GM21786 (cell line): ENCODE results near the gene IP6K1.
A peak's percentile ranks its signal among the peaks of the same experiment; 100 is the strongest.

Experiments used
- ATAC-seq: cut with Tn5 transposase; IDR thresholded peaks from one replicate; pipeline ENCODE4 v1.9.1; 2021; ENCODE audit not compliant: unreplicated experiment

Gene IP6K1

DNA sequence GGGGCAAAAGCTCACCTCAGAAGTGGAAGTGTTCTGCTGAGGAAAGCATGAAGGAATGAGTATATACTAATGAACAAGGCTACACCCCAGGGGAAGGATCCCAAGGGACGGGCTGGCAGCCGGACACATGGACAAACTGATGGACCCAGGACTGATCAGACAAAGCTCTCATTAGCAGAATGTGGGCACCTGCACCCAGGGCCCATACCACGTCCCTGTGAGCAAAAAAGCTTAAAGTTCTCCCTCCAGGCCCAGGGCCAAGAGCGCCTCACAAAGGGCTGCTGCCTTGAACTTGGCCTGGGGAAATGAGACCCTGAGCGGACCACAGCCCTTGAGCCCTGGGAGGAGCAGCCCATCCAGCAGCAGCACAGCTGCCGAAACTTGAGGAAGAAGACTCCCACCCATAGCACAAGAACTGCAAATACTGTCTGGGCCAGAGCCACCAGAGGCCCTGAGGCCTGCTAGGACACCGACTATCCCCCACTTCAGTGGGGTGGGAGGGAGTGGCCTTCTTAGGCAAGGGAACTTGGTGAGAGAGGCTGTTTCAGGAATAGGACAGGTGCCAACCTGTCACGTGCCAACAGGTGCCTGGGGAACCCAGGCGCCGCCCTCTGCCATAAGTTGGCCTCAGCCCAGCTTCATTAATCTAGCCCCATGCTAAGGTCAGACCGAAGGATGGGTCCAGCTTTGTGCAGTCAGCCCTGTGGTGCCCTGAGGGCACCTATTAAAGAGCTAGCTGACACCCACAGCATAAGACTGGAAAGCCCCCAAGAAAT is 60.2 kb downstream of the IP6K1 start:
- no peak for ATAC-seq

DNA sequence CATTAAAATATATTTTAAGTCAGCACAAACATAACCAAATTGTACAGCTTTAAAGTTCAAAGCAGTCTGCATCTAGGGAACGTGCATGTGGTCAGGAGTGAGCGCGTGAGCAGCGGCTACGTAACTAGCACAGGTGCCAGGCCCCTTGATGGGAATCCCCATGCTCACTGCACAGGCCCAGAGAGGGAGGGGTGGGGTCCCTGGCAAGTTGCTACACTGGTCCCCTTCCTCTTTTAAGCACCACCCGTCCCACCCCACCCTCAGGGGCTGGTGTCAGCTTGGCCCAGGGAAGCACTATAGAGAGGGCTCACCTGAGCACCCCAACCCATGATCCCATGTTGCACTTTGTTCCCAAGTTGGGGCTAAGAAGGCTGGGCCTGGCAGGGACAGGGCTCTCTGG is 61.8 kb downstream of the IP6K1 start:
- ATAC-seq, result no peak

DNA sequence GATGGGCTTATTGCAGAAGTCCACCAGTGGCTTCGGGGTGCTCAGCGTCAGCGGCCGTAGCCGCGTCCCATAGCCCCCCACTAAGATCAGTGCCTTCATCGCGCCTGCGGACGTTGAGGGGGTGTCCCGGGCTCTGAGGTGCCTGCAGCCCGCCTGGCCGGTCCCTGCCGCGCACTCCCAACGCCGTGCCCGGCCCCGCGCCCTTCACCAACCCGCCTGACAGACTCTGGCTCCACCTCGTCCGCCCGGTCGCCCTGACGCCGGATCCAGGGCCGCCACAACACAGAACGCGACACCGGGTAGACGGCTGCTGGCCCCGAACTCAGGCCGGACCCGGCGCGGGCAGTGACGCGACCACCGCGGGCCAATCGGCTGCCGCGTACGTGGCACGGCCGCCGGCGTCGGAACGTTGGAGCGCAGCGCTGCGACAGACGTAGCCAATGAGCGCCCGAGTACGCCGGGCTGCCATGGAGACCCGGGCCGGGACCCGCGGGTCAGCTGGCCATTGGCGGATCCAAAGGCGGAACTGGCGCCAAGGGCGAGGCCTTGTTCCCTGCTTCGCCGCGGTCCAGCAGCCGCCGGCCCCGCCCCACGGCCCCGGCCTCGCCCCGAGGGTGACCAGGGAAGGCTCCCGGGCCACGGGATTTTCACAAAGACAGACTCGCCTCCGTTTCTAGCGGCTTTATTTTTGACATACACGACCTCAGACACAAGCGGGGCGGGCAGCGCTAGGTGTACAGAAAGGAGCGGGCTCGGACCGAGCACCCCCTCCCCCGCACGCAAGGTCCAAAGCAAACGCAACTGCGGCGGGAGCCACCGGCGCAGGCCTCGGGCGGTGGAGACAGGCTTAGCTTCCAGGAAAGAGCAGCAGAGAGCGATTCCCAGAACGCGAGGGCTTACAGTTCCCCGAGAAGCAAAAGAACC is 62.5 kb downstream of the IP6K1 start, which contains the start of gene GMPPB:
Gene GMPPB (minus strand): TSS at position 324 of the 924 bp plus-strand sequence. CDS start 225 bp downstream, at position 99.
- peak; percentile 72 for ATAC-seq

DNA sequence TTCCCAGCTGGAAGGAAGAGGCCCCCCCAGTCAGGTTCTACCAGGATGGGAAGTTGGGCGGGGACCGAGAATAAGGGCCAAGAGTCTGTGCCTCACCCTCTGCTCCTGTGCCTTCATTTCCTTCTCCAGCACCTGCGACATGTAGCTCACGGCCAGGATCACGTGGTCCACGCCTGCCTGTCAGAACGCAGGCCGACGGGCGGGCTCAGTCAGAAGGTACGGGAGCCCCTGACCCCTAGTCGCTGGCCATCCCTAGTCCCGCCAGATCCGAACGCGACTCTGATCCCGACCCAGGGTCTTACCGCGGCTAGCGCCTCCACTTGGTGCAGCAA is 63.1 kb downstream of the IP6K1 start:
- ATAC-seq, result no peak

DNA sequence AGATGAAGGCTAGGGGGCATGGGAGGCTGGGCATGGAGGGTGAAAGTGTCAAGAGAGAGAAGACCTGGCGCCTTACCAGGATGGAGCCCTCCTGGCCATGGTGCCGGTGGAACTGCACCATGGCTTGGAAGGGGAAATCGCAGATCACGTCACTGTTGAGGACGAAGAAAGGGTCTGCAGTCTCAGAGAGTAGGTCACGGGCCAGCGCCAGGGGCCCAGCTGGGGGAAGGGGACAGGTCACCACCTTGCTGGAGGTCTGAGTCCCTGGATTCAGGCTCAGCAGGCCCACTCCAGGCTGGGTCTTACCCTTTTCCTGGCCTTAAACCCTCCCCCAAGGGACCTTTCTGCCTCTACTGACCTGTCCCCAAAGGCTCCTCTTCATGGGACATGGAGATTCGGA is 63.4 kb downstream of the IP6K1 start:
- ATAC-seq, result no peak

DNA sequence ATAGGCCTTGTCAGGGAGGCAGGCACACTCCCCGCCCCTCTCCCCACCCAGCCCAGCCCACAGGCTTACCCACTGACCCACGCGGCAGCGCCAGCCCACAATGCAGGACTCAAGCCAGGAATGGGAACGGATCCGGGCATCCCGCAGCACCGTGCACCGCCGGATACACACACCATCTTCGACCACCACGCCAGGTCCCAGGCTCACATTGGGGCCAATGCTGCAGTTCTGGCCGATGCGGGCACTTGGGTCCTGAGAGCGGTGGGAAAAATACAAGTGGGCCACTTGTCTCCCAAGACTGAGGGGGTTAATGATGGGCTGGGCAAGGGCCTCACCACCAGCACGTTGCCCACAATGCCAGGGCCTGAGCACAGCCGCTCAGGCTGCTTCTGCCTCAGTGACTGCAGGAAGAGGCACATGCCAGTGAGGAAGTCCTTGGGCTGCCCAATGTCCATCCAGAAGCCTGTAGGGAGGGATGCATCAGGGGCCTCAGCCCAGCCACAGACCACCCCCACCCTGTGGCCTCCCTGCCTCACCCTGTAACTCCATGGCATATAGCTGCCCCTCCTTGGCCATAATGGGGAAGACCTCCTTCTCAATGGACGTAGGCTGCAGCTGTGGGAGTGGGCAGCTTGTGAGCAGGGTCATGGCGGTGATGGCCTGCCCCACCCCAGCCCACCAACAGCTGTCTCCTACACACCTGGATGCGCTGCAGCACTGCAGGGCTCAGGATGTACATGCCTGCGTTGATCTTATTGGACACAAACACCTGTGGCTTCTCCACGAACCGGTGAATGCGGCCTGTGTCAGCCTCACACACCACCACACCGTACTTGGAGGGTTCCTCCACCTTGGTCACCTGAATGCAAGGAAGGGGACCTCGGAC is 64.2 kb downstream of the IP6K1 start:
- no peak for ATAC-seq

DNA sequence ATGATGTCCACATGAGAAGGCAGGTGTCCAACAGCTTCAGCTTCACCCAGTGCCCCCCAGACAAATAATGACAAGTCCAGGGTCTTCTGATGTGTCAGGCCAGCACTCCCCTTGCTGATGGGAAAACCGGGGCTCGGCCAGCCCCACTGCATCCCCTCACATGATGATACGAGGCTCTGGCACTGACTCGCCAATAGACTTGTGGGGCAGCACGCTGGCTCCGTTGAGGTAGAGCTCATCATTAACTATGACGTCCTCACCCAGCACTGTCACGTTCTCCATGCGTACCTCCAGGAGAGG is 64.8 kb downstream of the IP6K1 start:
- no peak for ATAC-seq

DNA sequence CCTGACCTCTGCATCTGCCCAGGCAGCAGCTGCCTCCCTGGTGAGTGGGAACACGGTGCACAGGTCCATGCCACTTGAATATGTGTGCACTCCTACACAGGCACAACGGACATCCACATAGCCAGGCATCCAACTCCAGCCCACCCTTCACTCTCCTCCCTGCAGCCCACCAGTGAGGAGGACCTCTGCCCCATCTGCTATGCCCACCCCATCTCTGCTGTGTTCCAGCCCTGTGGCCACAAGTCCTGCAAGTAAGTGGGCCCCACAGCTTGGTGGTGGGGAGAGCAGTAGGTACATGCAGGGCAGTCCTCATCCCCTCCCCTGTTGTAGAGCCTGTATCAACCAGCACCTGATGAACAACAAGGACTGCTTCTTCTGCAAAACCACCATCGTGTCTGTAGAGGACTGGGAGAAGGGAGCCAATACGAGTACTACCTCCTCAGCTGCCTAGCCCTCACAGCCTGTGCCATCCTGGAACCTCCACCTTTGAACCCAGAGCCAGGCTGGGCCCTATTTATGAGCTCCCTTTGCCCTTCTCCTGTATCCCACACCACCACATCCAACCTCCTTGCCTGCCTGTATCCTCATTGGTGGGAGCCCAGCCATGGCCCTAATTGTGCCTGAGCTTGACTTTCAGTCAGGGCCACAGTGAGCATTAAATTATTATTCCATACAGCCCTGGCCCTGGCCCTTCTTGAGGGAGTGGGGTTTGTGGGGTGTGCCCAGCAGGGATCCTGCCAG is 65.3 kb downstream of the IP6K1 start:
- ATAC-seq, result no peak

DNA sequence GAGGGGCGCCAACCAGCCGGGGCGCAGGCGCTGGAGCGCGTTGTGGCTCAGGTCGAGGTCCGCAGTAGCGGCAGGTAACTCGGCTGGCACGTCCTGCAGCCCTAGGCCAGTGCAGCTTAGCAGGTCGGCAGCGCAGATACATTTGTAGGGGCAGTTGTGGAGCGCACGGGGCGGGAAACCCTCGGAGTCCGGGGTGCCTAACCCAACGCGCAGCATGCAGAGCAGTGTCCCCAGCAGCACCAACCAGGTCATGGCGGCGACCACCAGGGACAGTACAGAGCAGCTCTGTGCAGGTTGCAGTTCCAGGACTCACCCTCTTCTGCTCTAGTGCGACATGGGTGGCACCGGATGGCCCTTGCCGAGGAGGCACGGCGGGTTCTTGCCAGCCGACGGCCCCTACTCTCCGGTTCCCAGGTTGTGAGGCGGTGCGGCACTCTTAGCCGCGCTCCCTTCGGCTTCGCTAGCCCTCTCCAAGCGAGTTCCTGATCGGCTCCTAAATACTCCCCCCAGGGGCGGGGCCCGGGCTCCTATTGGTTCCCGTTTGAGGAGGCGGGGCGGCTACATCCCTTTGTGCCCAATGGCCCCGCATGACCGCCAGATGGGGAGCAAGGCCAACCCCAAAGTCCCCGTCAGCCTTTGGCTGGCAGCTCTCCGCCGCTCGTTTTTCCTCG is 67.0 kb downstream of the IP6K1 start, which contains the start of gene AMIGO3:
Gene AMIGO3 (minus strand): TSS at position 471 of the 671 bp plus-strand sequence. CDS start 219 bp downstream, at position 252.
- ATAC-seq, result peak; percentile 53

DNA sequence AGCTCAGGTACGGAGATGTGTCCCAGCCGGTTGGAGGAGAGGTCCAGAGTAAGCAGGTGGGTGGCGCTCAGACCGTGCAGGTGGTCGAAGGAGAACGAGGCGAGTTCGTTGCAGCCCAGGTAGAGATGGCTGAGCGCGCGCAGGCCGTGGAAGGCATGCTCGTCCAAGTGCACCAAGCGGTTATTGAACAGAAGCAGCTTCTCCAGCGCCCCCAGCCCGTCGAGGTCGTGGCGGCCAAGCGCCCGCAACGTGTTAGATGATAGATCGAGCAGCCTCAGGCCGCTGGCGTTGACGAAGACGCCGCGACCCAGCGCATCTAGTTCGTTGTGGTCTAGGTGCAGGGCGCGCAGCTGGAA is 67.5 kb downstream of the IP6K1 start:
- no peak for ATAC-seq

DNA sequence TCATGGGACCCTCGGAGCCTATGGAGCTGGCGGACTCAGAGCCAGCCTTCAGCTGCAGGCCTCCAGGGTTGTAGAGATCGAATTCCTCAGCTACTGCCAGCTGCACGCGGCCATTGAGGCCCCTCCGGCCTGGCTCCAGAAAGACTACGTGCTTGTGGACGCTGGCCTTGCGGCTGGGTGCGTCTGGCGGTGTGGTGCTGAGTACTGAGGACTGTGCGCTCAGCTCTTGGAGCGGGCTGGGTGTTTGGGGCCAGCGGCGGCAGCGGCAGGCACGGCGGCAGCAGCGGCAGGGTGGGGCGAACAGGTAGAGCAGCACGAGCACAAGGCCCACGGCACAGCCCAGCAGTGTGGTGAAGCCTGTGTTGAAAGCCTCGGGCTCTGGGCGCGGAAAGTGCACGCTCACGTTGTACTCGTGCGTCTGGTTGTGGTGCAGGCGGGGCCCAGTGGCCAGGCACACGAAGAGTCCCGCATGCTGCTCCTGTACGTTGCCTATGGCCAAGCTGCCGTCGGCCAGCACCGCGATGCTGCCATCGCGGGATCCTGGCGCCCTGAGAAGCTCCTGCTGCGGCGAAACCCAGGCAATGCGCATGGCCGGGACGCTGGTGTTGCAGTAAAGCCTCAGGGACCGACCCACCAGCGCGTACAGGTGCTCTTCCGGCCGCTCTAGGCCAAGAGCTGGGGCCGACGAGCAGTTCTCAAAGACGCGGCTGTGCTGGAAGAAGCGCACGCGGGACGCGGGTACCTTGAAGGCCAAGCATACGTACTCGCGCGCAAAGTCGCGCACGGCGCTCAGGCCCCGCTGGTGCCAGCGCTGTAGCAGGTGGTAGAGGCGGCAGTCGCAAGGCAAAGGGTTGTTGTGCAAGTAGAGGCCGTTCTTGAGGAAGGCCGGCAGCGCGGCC is 68.1 kb downstream of the IP6K1 start:
- ATAC-seq, result no peak

DNA sequence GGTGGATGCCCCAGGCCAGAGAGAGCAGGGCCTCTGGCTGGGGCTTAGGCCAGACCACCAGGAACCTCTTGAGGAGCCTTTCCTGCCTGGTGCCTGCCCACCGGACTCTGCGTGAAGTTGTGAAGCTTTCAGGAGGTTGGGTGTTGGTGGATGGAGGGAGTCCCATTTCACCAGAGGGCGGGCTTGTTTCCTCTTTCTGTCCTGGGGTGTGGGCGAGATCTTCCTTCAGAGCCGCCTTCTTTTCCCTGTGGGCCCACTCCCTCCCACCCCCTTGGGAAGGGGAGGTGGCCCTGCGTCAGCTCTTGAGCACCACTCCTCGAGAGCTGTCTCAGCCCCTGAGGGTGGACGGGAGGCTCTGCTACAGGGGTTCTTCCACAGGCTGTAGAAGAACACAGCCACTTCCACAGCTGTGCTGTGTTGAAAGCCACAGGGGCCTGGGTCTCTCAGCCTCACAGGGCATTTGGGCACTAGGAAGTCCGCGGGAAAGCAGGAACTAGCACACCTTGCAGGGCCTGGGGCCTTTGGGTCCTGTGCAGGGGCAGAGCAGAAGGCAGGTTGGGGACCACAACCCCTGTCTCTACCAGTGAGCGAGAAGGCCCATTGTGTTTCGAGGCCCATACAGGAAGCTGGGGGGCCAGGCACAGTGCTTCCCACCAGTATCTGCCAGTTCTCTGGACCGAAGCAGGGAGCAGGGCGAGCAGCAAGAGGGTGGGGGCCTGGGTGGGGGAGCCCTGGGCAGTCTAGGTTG is 69.0 kb downstream of the IP6K1 start:
- no peak for ATAC-seq

DNA sequence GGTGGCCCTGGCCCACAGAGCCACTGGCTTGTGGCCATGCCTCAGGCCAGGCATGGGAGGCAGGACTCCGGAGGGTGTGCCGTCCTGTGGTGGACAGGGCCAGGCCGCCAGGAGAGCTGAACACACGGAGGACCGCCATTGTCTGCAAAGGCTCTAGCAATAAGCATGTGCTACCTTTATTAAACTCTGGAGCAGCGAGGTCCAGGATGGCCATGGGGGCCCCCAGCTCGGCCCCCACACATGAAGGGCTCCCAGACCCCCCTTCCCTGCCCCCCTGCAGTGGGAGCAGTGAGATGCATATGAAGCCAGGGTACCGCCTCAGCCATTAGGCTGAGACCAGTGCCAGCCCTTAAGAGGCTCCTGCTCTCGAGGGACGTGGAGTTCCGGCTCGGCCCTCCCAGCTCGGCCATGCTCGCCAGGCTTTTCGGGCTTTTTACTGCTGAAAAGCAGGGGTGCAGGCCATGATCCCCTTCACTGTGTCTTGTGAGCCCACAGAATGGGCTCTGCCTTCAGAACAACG is 69.6 kb downstream of the IP6K1 start:
- no peak for ATAC-seq

DNA sequence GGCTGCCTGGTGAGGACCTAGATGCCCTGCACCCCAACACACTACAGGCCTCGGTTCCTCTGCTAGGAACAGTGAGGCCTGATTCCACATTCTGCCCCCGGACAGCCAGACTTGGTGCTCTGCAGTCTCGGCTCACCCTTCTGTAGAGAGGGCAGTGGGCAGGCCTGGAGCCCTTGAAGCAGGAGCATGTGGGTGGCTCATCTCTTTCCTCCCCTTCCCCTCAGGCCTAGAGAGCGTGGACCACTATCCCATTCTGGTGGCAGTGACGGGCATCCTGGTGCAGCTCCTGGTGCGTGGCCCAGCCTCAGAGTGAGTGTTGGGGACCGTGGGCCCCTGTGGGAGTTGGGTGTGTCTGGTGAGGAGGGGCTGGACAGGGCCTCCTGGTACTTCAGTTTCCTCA is 70.2 kb downstream of the IP6K1 start:
- ATAC-seq, result no peak

DNA sequence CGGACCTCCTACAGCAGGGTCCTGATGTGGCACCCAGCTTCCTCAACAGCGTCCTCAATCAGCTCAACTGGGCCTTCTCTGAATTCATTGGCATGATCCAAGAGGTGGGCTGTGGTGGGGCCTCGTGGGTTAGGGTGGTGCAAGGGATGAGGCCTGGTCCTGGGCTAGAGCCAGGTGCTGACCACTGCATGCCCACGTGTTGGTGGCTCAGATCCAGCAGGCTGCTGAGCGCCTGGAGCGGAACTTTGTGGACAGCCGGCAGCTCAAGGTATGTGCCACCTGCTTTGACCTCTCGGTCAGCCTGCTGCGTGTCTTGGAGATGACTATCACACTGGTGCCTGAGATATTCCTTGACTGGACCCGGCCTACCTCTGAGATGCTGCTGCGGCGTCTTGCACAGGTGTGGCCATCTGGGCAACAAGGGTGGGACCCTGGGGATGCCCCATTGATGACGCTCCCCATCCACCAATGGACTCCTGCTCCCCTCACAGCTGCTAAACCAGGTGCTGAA is 70.7 kb downstream of the IP6K1 start:
- ATAC-seq, result no peak

DNA sequence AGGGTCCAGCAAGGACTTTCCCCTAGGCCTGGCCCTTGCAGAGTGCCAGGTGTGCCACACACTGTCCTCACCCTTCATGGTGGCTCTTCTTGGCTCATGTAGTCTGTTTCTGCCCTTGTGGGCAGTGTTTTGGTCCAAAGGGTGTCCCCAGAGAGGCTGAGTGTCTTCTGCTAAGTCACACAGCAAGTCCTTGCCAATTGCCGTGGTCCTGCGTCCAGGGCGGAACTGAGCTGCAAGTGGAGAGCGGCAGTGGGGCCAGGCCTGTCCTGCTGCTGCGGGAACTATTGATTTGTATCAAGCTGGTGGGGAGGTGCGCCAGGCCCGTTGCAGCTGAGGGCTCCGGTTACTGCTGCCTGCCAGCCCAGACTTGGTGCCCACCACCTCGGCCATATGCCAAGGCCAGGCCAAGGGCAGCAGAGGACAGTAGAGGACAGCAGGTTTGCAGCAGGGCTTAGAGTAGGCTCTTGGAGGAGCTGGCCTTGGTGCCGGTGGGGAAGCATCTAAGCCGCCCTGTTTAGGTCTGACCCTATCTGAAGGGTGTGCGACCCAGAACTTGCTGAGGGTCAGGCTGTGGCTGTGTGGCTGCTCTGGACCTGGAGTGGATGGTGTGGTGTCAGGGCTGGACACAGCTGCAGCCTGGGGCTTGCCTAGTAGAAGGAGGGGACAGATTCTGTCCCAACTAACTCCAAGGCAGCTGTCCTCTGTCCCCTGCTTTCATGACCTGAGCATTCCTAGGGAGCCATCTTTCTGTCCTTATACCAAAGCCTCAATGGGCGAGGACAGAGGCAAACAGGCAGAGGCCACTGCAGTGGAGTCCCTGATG is 71.4 kb downstream of the IP6K1 start:
- no peak for ATAC-seq
